GM13977 (cell line): ENCODE results near the gene RAD51B.

Experiments used
- DNase-seq: peaks from one replicate; pipeline ENCODE4 v3.0.0; 2012; ENCODE audit warnings: low spot score
- CTCF ChIP-seq: IDR thresholded peaks from 2 replicates; pipeline ENCODE4 v1.5.1; 2012; ENCODE audit warnings: mild to moderate bottlenecking, control low read depth; ENCODE audit not compliant: insufficient read depth; ENCODE audit errors: extremely low read depth, missing control alignments
- in situ Hi-C: fragments of 300-500 bp; cut with MboI; formaldehyde crosslinking; loops from one replicate; pipeline ENCODE4 v1.12.0; 2022; ENCODE audit warnings: low sequenced_read_pairs, low pct_unique_long_range_greater_than_20kb, mixed read lengths, inconsistent platforms; ENCODE audit not compliant: unreplicated experiment

Gene RAD51B

GRCh38 chr14:68079941-68080697 lies 260.5 kb downstream of the RAD51B start:
- in situ Hi-C loops: no loop called here
- no peak for DNase-seq
- no peak for TF ChIP-seq CTCF

- DNase-seq: no peak
- TF ChIP-seq CTCF: no peak
- in situ Hi-C loops: no loop called here
These were observed 261.9 kb downstream of the RAD51B start for GRCh38 chr14:68081489-68081888.

GRCh38 chr14:68082698-68083291 lies 263.2 kb downstream of the RAD51B start:
- DNase-seq: no peak
- in situ Hi-C loops: no loop called here
- TF ChIP-seq CTCF: no peak

GRCh38 chr14:68084256-68084655 lies 264.7 kb downstream of the RAD51B start:
- peak; percentile 13 for TF ChIP-seq CTCF
- in situ Hi-C loops: no loop called here
- DNase-seq: no peak

GRCh38 chr14:68085742-68086141 lies 266.2 kb downstream of the RAD51B start:
- DNase-seq: no peak
- no peak for TF ChIP-seq CTCF
- in situ Hi-C loops: no loop called here

- DNase-seq: no peak
- no peak for TF ChIP-seq CTCF
These were observed 268.9 kb downstream of the RAD51B start for GRCh38 chr14:68088451-68088854.

More at GRCh38 chr14:68088451-68088854, 268.9 kb downstream of the RAD51B start:
- in situ Hi-C loops: no loop called here
